ENCODE data around the gene SCUBE3. TPM values are rescaled to one million over a fixed set of nuclear protein-coding genes. Genes with fewer than 3 reads are reported as not detected.

SCUBE3 gene
- polyA plus RNA-seq, 1 donor from 2014 or later, result 7.3 TPM

DNA sequence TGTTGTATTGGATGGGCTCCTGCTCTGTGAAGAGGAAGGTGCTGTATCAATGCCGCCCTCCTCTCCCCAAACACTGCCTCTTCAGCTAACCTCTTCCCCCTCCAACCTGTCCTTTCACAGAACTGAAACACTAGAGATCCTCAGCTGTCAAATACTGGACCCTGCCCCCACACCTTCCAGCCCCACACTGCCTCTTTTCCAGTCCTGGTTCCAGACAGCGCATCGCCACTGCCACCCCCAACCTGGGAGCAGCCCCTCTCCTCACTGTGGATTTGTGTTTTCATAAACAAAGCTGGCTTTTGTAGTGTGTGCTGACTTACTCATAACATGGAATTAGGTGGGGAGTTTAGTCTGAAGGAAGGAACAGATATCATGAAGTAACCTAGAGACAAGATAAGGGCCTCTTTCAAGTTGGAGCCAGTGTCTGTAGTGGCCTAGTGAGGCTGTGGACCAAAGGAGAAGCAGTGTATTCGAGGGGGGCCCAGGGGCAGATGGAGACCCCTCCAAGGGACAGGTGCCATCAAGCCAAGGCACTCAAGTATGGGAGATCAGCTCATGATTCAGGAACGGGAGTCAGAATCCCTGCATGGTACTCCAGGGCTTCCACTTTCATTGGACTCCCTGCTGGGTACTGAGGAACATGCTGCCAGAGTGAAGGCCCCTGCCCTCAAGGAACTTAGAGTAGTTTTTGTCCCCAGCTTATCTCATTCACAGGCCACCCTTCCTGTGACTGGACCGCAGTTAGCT, 2.1 kb downstream of the SCUBE3 start:
- no peaks in the 10 kb centered on the region for H3K27me3 ChIP-seq (ENCODE audit: insufficient read depth, low read depth, low read length)
- H3K9me2 ChIP-seq (ENCODE audit: insufficient read depth, low read length), result no peaks in the 10 kb centered on the region
- no peak overlapping the region for H3K27ac ChIP-seq (ENCODE audit: low read length)
- H3F3A ChIP-seq (ENCODE audit: insufficient read depth, low read length, poor library complexity, severe bottlenecking), result no peaks in the 10 kb centered on the region
- H4K20me1 ChIP-seq (ENCODE audit: insufficient read depth), result no peaks in the 10 kb centered on the region
- H3K4me3 ChIP-seq (ENCODE audit: low read length), result peak overlapping the region; percentile 97
- H3K9ac ChIP-seq (ENCODE audit: low read length), result peak overlapping the region; percentile 88
- no peak overlapping the region for H2AFZ ChIP-seq (ENCODE audit: low read depth, low read length)
- peaks cover 53% of the 10 kb centered on the region for H3K79me2 ChIP-seq (replicated peaks; ENCODE audit: insufficient read depth, low read length)
- no peaks in the 10 kb centered on the region for H3K9me3 ChIP-seq (ENCODE audit: low read length)
- peak overlapping the region; percentile 92 for H3K4me2 ChIP-seq (ENCODE audit: low read length)
- TF ChIP-seq POLR2AphosphoS5 (IDR thresholded peaks at IDR 0.05) (peak; percentile 11), EP300 (conservative IDR thresholded peaks at IDR 0.05; ENCODE audit: poor library complexity, severe bottlenecking) (no peak)
- no peaks in the 10 kb centered on the region for H3K36me3 ChIP-seq (ENCODE audit: insufficient read depth, low read length)

DNA sequence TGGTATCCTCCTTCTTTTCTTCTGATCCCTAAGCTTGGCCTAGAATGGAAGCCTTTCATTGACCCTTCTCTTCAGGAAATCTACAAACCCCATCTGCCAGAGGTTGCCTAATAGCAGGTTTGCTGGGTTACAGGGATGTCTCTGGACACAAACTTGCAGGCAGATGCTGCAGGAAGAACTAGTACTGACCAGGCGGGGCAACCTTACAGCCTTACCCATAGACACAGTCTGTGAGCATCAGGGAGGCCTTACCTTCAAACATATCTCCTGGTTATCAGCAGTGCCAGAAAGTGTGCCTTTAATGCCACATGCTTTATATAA, 2.6 kb downstream of the SCUBE3 start:
- H3K9me2 ChIP-seq (ENCODE audit: insufficient read depth, low read length), result no peaks in the 10 kb centered on the region
- H3K9ac ChIP-seq (ENCODE audit: low read length), result no peak overlapping the region
- H3K79me2 ChIP-seq (replicated peaks; ENCODE audit: insufficient read depth, low read length), result peaks cover 54% of the 10 kb centered on the region
- no peak overlapping the region for H3K27ac ChIP-seq (ENCODE audit: low read length)
- no peaks in the 10 kb centered on the region for H4K20me1 ChIP-seq (ENCODE audit: insufficient read depth)
- no peaks in the 10 kb centered on the region for H3K27me3 ChIP-seq (ENCODE audit: insufficient read depth, low read depth, low read length)
- H3K4me2 ChIP-seq (ENCODE audit: low read length), result peak overlapping the region; percentile 92
- TF ChIP-seq EZH2 (IDR thresholded peaks at IDR 0.05; ENCODE audit: borderline replicate concordance, insufficient read depth, low read length, poor library complexity, severe bottlenecking) (no peak), EP300 (conservative IDR thresholded peaks at IDR 0.05; ENCODE audit: poor library complexity, severe bottlenecking) (no peak), MXI1 (conservative IDR thresholded peaks at IDR 0.05; ENCODE audit: poor library complexity, severe bottlenecking) (no peak), TAF1 (IDR thresholded peaks at IDR 0.05; ENCODE audit: low read depth) (no peak), POLR2AphosphoS5 (IDR thresholded peaks at IDR 0.05) (no peak), RAD21 (conservative IDR thresholded peaks at IDR 0.05) (no peak), SMC3 (conservative IDR thresholded peaks at IDR 0.05; ENCODE audit: poor library complexity) (no peak)
- TF ChIP-seq, protein P1, sequence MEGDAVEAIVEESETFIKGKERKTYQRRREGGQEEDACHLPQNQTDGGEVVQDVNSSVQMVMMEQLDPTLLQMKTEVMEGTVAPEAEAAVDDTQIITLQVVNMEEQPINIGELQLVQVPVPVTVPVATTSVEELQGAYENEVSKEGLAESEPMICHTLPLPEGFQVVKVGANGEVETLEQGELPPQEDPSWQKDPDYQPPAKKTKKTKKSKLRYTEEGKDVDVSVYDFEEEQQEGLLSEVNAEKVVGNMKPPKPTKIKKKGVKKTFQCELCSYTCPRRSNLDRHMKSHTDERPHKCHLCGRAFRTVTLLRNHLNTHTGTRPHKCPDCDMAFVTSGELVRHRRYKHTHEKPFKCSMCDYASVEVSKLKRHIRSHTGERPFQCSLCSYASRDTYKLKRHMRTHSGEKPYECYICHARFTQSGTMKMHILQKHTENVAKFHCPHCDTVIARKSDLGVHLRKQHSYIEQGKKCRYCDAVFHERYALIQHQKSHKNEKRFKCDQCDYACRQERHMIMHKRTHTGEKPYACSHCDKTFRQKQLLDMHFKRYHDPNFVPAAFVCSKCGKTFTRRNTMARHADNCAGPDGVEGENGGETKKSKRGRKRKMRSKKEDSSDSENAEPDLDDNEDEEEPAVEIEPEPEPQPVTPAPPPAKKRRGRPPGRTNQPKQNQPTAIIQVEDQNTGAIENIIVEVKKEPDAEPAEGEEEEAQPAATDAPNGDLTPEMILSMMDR (IDR thresholded peaks at IDR 0.05; ENCODE audit: poor library complexity, severe bottlenecking), result no peak
- TF ChIP-seq, protein P2, sequence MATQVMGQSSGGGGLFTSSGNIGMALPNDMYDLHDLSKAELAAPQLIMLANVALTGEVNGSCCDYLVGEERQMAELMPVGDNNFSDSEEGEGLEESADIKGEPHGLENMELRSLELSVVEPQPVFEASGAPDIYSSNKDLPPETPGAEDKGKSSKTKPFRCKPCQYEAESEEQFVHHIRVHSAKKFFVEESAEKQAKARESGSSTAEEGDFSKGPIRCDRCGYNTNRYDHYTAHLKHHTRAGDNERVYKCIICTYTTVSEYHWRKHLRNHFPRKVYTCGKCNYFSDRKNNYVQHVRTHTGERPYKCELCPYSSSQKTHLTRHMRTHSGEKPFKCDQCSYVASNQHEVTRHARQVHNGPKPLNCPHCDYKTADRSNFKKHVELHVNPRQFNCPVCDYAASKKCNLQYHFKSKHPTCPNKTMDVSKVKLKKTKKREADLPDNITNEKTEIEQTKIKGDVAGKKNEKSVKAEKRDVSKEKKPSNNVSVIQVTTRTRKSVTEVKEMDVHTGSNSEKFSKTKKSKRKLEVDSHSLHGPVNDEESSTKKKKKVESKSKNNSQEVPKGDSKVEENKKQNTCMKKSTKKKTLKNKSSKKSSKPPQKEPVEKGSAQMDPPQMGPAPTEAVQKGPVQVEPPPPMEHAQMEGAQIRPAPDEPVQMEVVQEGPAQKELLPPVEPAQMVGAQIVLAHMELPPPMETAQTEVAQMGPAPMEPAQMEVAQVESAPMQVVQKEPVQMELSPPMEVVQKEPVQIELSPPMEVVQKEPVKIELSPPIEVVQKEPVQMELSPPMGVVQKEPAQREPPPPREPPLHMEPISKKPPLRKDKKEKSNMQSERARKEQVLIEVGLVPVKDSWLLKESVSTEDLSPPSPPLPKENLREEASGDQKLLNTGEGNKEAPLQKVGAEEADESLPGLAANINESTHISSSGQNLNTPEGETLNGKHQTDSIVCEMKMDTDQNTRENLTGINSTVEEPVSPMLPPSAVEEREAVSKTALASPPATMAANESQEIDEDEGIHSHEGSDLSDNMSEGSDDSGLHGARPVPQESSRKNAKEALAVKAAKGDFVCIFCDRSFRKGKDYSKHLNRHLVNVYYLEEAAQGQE (IDR thresholded peaks at IDR 0.05; ENCODE audit: borderline replicate concordance), result no peak
- no peaks in the 10 kb centered on the region for H3F3A ChIP-seq (ENCODE audit: insufficient read depth, low read length, poor library complexity, severe bottlenecking)
- no peaks in the 10 kb centered on the region for H3K36me3 ChIP-seq (ENCODE audit: insufficient read depth, low read length)
- H3K4me3 ChIP-seq (ENCODE audit: low read length), result peak overlapping the region; percentile 97
- no peaks in the 10 kb centered on the region for H3K9me3 ChIP-seq (ENCODE audit: low read length)
- H2AFZ ChIP-seq (ENCODE audit: low read depth, low read length), result no peak overlapping the region
